ENCODE results near the gene PLCH2.

DNA sequence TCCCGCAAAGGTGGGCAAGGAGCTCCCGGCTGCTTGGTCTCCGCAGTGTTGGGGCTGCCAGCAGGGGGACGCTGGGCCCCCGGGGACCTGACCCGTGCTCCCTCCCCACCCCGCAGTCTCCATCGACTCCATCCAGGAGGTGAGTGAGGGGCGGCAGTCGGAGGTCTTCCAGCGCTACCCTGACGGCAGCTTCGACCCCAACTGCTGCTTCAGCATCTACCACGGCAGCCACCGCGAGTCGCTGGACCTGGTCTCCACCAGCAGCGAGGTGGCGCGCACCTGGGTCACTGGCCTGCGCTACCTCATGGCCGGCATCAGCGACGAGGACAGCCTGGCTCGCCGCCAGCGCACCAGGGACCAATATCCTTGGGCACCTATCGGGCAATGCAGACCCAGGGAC, 3.5 kb downstream of the PLCH2 start:
- TF ChIP-seq, protein P1, sequence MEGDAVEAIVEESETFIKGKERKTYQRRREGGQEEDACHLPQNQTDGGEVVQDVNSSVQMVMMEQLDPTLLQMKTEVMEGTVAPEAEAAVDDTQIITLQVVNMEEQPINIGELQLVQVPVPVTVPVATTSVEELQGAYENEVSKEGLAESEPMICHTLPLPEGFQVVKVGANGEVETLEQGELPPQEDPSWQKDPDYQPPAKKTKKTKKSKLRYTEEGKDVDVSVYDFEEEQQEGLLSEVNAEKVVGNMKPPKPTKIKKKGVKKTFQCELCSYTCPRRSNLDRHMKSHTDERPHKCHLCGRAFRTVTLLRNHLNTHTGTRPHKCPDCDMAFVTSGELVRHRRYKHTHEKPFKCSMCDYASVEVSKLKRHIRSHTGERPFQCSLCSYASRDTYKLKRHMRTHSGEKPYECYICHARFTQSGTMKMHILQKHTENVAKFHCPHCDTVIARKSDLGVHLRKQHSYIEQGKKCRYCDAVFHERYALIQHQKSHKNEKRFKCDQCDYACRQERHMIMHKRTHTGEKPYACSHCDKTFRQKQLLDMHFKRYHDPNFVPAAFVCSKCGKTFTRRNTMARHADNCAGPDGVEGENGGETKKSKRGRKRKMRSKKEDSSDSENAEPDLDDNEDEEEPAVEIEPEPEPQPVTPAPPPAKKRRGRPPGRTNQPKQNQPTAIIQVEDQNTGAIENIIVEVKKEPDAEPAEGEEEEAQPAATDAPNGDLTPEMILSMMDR (IDR thresholded peaks at IDR 0.05): no peak
- no peak for TF ChIP-seq POLR2A (IDR thresholded peaks at IDR 0.05)

Data from body of pancreas (tissue), 4 donors.